ENCODE data around the gene IRAK4. TPM values are rescaled to one million over a fixed set of nuclear protein-coding genes. Genes with fewer than 3 reads are reported as not detected.

The IRAK4 gene
- total and polyA plus RNA-seq, 12 donors = 3.6 to 8.1 (median 4.1) TPM

DNA sequence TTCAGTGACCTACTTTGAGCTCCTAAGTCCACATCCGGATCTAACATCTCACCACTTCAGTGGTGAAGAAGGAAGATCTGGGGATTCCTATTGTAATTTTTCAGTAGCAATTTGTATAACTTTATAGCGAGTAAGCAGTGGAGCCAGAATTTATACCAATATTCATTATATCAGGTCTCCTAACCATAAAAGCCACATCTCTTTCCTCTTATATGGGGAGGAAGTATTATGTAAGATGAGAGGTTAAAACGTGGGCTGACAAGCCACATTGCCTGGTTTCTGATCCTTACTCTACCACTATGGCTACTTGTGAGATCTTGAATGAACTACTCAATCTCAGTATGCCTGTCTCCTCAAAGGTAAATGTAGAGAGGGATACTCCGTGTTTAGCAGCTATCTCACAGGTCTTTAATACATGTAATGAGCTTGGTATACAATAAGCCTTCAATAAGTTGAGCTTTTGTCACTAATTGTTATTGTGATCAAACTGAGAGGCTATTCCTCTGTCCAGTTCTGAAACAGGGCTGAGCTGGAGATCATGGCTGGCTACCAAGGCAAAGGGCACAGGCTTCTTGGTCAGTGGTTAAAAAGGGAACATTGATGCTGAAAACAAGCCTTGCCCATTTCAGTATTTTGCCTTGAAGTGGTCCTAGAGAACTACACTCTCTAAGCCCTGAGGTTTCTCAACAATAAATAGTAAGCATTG lies 73.9 kb downstream of the IRAK4 start:
- Histone ChIP-seq H3K4me1 (peaks cover 0 to 25% (median 19%) of the 10 kb centered on the region in 9 donors), H3K4me3 (no peak overlapping the region), H3K27me3 (no peaks in the 10 kb centered on the region), H3K36me3 (no peaks in the 10 kb centered on the region), H3K27ac (no peak overlapping the region), H3K9me3 (no peaks in the 10 kb centered on the region)
- TF ChIP-seq, protein P1, sequence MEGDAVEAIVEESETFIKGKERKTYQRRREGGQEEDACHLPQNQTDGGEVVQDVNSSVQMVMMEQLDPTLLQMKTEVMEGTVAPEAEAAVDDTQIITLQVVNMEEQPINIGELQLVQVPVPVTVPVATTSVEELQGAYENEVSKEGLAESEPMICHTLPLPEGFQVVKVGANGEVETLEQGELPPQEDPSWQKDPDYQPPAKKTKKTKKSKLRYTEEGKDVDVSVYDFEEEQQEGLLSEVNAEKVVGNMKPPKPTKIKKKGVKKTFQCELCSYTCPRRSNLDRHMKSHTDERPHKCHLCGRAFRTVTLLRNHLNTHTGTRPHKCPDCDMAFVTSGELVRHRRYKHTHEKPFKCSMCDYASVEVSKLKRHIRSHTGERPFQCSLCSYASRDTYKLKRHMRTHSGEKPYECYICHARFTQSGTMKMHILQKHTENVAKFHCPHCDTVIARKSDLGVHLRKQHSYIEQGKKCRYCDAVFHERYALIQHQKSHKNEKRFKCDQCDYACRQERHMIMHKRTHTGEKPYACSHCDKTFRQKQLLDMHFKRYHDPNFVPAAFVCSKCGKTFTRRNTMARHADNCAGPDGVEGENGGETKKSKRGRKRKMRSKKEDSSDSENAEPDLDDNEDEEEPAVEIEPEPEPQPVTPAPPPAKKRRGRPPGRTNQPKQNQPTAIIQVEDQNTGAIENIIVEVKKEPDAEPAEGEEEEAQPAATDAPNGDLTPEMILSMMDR (IDR thresholded peaks at IDR 0.05) = no peak
- DNase-seq (no peak), ATAC-seq (no peak)
- intact Hi-C loops (cut with DNase I) = no loop called here
- WGBS, 2 donors = 67 to 80% methylated on average over 4 of the region's 4 CpGs

DNA sequence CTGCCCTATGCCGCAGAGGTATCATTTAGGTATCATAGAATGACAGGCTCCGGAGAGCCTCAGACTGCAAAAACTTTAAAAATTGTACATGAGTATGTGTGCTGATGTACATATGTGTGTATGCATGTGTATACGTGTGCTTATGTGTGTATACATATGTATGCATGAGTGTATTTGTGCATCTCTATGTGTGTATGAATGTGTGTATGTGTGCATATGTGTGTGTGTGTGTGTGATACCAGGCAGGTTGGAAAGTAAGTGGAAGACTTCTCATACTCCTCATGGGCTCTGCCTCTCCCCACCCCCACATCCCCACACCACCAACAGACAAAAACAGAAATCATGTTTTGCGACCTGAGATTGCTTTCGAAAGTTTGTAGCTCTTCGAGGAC lies 76.5 kb downstream of the IRAK4 start:
- Histone ChIP-seq H3K36me3 (no peaks in the 10 kb centered on the region), H3K27ac (peak overlapping the region; percentile 93 to 98 (median 95)), H3K4me1 (peaks cover 0 to 28% (median 19%) of the 10 kb centered on the region in 9 donors), H3K9me3 (no peaks in the 10 kb centered on the region), H3K27me3 (no peaks in the 10 kb centered on the region), H3K4me3 (peak overlapping the region; percentile 40 to 86 (median 77))
- ATAC-seq (peak in 5 of 8 donors; percentile 1 to 36 (median 4)), DNase-seq (no peak)
- TF ChIP-seq, protein P1 (IDR thresholded peaks at IDR 0.05) = no peak
- 43 to 47% methylated on average over 6 of the region's 6 CpGs for WGBS, 2 donors
- intact Hi-C loops (cut with DNase I) = loop anchor here in 2 of 10 donors (2.0 to 5.0 kb wide), 2 partner anchors 28 to 47 kb away; partner anchors contain the start of gene TWF1 (in 1 of the 2)

GRCh38 chr12:43835656-43836474 lies 77.1 kb downstream of the IRAK4 start, which contains the start of gene TMEM117:
Gene TMEM117, plus strand, starts transcription at chr12:43836081.
- peak; percentile 93 to 96 (median 94) for ATAC-seq
- peaks cover 0 to 28% (median 19%) of the 10 kb centered on the region in 9 donors for H3K4me1 ChIP-seq
- intact Hi-C loops (cut with DNase I) = loop anchor here in 3 of 10 donors (1.0 to 5.0 kb wide), 3 partner anchors 29 to 46 kb away; partner anchors contain the start of gene TWF1 (in 2 of the 3)

More at GRCh38 chr12:43835656-43836474, 77.1 kb downstream of the IRAK4 start, which contains the start of gene TMEM117:
- peak; percentile 80 to 86 for DNase-seq
- peak within 1 kb of the TSS; percentile 40 to 86 (median 77) for H3K4me3 ChIP-seq
- H3K27ac ChIP-seq = peak within 1 kb of the TSS; percentile 93 to 98 (median 95)
- H3K36me3 ChIP-seq = no peaks in the 10 kb centered on the region
- H3K9me3 ChIP-seq = no peaks in the 10 kb centered on the region
- no peaks in the 10 kb centered on the region for H3K27me3 ChIP-seq
- TF ChIP-seq, protein P1 (IDR thresholded peaks at IDR 0.05) = no peak
- WGBS, 2 donors = 0% methylated on average over 77 to 103 of the region's 103 CpGs

Measured in heart right ventricle (tissue), 16 donors.